ENCODE data around the gene CTF1. TPM values are rescaled to one million over a fixed set of nuclear protein-coding genes. Genes with fewer than 3 reads are reported as not detected.
A peak's percentile ranks its signal among the peaks of the same experiment; 100 is the strongest.

The CTF1 gene
- total RNA-seq, 2 experiments from 2014 or later: 0.09 to 0.46 TPM

DNA sequence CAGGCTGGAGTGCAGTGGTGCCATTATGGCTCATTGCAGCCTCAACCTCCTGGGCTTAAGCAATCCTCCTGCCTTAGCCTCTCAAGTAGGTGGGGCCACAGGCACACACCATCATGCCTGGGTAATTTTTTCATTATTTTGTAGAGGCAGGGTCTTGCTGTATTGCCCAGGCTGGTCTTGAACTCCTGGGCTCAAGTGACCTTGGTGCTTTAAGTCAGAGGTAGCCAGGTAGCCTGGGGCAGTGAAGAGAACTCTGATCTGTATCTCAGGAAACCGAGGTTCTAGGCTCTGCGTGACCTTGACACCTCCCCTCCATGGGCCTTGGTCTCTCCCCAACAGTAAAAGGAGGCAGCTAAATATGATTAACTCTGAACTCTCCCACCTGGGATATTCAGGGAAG lies 3.4 kb downstream of the CTF1 start:
- H3K36me3 ChIP-seq (ENCODE audit: insufficient read depth, low read length): no peaks in the 10 kb centered on the region
- BruUV-seq (replicated peaks): no TSS peak
- no peaks in the 10 kb centered on the region for H4K20me1 ChIP-seq (ENCODE audit: insufficient read depth, low read length)
- H3K9me2 ChIP-seq (ENCODE audit: insufficient read depth, low read length): no peaks in the 10 kb centered on the region
- DNase-seq (ENCODE audit: low spot score): no peak
- H3K9me3 ChIP-seq (ENCODE audit: low read length): no peaks in the 10 kb centered on the region; the same call in 1 of the 2 replicates
- no peak overlapping the region for H3K4me2 ChIP-seq (ENCODE audit: low read length)
- H3K27ac ChIP-seq (ENCODE audit: low read depth, low read length, poor library complexity, severe bottlenecking): no peak overlapping the region
- peaks cover 58% of the 10 kb centered on the region for H3K4me1 ChIP-seq (ENCODE audit: insufficient read depth, low read length, poor library complexity, severe bottlenecking)
- no peak overlapping the region for H2AFZ ChIP-seq (ENCODE audit: low read length)
- intact Hi-C loops (cut with micrococcal nuclease; ENCODE audit: unreplicated experiment): no loop called here
- no peak overlapping the region for H3K4me3 ChIP-seq (ENCODE audit: low read depth, low read length, poor library complexity, severe bottlenecking)
- H3K79me2 ChIP-seq (ENCODE audit: insufficient read depth, low read depth, low read length): no peaks in the 10 kb centered on the region
- ChIA-PET CTCF (ENCODE audit: unreplicated experiment) (no interaction called here), POLR2A (interaction anchor here (0.7 kb wide), 1 partner anchor 178 kb away, joined by 4 read pairs; no protein-coding TSS in a partner anchor)
- TF ChIP-seq EZH2phosphoT487 (IDR thresholded peaks at IDR 0.05; ENCODE audit: borderline replicate concordance, low read depth, low read length): no peak
- TF ChIP-seq, protein P1, sequence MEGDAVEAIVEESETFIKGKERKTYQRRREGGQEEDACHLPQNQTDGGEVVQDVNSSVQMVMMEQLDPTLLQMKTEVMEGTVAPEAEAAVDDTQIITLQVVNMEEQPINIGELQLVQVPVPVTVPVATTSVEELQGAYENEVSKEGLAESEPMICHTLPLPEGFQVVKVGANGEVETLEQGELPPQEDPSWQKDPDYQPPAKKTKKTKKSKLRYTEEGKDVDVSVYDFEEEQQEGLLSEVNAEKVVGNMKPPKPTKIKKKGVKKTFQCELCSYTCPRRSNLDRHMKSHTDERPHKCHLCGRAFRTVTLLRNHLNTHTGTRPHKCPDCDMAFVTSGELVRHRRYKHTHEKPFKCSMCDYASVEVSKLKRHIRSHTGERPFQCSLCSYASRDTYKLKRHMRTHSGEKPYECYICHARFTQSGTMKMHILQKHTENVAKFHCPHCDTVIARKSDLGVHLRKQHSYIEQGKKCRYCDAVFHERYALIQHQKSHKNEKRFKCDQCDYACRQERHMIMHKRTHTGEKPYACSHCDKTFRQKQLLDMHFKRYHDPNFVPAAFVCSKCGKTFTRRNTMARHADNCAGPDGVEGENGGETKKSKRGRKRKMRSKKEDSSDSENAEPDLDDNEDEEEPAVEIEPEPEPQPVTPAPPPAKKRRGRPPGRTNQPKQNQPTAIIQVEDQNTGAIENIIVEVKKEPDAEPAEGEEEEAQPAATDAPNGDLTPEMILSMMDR (conservative IDR thresholded peaks at IDR 0.05; ENCODE audit: low read length): no peak

DNA sequence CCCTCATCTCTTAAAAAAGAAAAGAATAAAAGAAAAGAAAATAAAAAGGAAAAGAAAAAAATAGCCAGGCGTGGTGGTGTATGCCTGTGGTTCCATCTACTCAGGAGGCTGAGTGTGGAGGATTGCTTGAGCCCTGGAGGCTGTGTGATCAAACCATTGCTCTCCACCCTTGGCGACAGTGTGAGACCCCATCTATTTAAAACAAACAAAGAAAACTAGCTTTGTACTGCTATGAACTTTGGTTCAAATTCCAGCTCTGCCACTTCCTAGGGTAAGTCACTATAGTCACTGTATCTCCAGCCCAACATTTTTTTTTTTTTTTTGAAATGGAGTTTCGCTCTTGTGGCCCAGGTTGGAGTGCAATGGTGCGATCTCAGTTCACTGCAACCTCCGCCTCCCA lies 4.2 kb downstream of the CTF1 start:
- ChIA-PET POLR2A (interaction anchor here (0.6 to 1.1 kb wide), 3 partner anchors 13 to 177 kb away, joined by 3 to 4 read pairs (median 4); no protein-coding TSS in a partner anchor), CTCF (ENCODE audit: unreplicated experiment) (no interaction called here)
- no peaks in the 10 kb centered on the region for H4K20me1 ChIP-seq (ENCODE audit: insufficient read depth, low read length)
- H3K27ac ChIP-seq (ENCODE audit: low read depth, low read length, poor library complexity, severe bottlenecking): no peak overlapping the region
- H3K36me3 ChIP-seq (ENCODE audit: insufficient read depth, low read length): no peaks in the 10 kb centered on the region
- H3K4me1 ChIP-seq (ENCODE audit: insufficient read depth, low read length, poor library complexity, severe bottlenecking): peaks cover 54% of the 10 kb centered on the region
- H3K9me2 ChIP-seq (ENCODE audit: insufficient read depth, low read length): no peaks in the 10 kb centered on the region
- H3K4me2 ChIP-seq (ENCODE audit: low read length): no peak overlapping the region
- intact Hi-C loops (cut with micrococcal nuclease; ENCODE audit: unreplicated experiment): no loop called here
- H3K4me3 ChIP-seq (ENCODE audit: low read depth, low read length, poor library complexity, severe bottlenecking): no peak overlapping the region
- no peaks in the 10 kb centered on the region; the same call in 1 of the 2 replicates for H3K9me3 ChIP-seq (ENCODE audit: low read length)
- no peak overlapping the region for H2AFZ ChIP-seq (ENCODE audit: low read length)
- no peak for DNase-seq (ENCODE audit: low spot score)
- BruUV-seq (replicated peaks): no TSS peak
- no peak for TF ChIP-seq EZH2phosphoT487 (IDR thresholded peaks at IDR 0.05; ENCODE audit: borderline replicate concordance, low read depth, low read length)
- TF ChIP-seq, protein P1 (conservative IDR thresholded peaks at IDR 0.05; ENCODE audit: low read length): no peak
- H3K79me2 ChIP-seq (ENCODE audit: insufficient read depth, low read depth, low read length): no peaks in the 10 kb centered on the region

DNA sequence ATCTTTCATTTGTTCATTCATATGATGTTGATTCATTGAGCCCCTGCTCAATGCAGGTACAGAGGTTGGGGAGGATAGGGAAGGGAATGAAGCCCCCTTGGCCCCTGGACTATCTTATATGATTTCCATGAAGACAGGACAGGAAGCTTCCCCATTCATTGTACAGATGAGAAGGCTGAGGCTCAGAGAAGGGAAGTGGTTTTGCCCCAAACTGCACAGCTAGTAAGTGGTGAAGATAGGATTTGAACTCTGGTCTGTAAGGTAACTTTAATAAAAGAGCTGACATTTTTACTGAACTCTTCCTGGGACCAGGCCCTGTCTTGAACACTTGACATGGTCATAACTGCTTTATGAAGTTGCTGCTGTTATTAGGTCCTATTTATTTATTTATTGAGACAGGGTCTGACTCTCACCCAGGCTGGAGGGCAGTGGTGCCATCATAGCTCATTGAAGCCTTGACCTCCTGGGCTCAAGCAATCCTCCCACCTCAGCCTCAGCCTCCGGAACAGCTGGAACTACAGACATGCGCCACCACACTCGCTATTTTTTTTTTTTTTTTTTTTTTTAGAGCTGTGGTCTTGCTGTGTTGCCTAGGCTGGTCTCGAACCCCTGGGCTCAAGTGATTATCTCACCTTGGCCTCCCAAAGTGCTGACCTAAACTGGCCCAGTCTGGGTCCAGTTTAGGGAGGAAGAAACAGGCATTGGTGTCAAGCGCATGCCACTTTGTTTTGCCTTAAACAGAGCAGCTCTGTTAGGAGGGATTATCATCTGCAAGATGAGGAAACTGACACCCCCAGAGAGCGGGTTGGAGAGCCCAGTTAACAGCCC lies 5.0 kb downstream of the CTF1 start:
- Histone ChIP-seq H3K27ac (ENCODE audit: low read depth, low read length, poor library complexity, severe bottlenecking) (no peak overlapping the region), H3K4me2 (ENCODE audit: low read length) (no peak overlapping the region; the same call in 1 of the 2 replicates), H4K20me1 (ENCODE audit: insufficient read depth, low read length) (no peaks in the 10 kb centered on the region), H3K4me1 (ENCODE audit: insufficient read depth, low read length, poor library complexity, severe bottlenecking) (peaks cover 48% of the 10 kb centered on the region), H3K36me3 (ENCODE audit: insufficient read depth, low read length) (no peaks in the 10 kb centered on the region), H3K9me3 (ENCODE audit: low read length) (no peaks in the 10 kb centered on the region; the same call in 1 of the 2 replicates), H3K4me3 (ENCODE audit: low read depth, low read length, poor library complexity, severe bottlenecking) (no peak overlapping the region), H3K79me2 (ENCODE audit: insufficient read depth, low read depth, low read length) (no peaks in the 10 kb centered on the region), H3K9me2 (ENCODE audit: insufficient read depth, low read length) (no peaks in the 10 kb centered on the region), H2AFZ (ENCODE audit: low read length) (peak overlapping the region; percentile 4; the same call in 1 of the 2 replicates)
- DNase-seq (ENCODE audit: low spot score): no peak
- no TSS peak for BruUV-seq (replicated peaks)
- POLR2A ChIA-PET: interaction anchor here (0.5 to 1.1 kb wide), 4 partner anchors 11 to 56 kb away, joined by 3 to 5 read pairs (median 3); no protein-coding TSS in a partner anchor
- intact Hi-C loops (cut with micrococcal nuclease; ENCODE audit: unreplicated experiment): no loop called here
- CTCF ChIA-PET (ENCODE audit: unreplicated experiment): no interaction called here
- TF ChIP-seq EZH2phosphoT487 (IDR thresholded peaks at IDR 0.05; ENCODE audit: borderline replicate concordance, low read depth, low read length): no peak
- TF ChIP-seq, protein P1 (conservative IDR thresholded peaks at IDR 0.05; ENCODE audit: low read length): no peak

Data from OCI-LY7 (cell line).